ENCODE data around the gene PARD3.

Gene PARD3

DNA sequence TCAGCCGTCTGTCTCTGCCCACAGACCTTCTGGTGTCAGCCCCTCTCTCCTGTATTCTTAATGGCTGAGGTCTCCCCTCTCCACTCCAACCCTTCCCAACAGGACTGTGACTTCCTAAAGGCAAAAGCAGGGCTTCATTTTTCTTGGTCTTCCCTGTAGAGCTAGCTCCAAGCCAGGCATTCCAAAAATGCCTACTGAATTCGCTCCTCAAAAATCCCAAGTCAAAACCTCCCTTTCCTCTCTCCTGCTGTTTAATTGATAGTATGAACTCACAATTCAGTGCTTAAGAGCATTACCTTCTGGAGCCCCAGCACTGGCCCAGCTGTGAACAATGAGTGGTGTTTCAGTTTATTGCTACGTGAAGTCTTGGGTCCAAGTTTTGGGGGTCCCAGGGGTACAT is 628.4 kb downstream of the PARD3 start:
- TF ChIP-seq, protein P1, sequence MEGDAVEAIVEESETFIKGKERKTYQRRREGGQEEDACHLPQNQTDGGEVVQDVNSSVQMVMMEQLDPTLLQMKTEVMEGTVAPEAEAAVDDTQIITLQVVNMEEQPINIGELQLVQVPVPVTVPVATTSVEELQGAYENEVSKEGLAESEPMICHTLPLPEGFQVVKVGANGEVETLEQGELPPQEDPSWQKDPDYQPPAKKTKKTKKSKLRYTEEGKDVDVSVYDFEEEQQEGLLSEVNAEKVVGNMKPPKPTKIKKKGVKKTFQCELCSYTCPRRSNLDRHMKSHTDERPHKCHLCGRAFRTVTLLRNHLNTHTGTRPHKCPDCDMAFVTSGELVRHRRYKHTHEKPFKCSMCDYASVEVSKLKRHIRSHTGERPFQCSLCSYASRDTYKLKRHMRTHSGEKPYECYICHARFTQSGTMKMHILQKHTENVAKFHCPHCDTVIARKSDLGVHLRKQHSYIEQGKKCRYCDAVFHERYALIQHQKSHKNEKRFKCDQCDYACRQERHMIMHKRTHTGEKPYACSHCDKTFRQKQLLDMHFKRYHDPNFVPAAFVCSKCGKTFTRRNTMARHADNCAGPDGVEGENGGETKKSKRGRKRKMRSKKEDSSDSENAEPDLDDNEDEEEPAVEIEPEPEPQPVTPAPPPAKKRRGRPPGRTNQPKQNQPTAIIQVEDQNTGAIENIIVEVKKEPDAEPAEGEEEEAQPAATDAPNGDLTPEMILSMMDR (IDR thresholded peaks at IDR 0.05; ENCODE audit: low read depth, low read length), result no peak
- no peaks in the 10 kb centered on the region for H3K27me3 ChIP-seq (ENCODE audit: insufficient read depth, low read depth, severe bottlenecking)
- no peak for DNase-seq
- no peak overlapping the region for H3K4me3 ChIP-seq (ENCODE audit: low read depth, low read length)
- no peaks in the 10 kb centered on the region for H3K36me3 ChIP-seq
- no peak overlapping the region for H3K27ac ChIP-seq
- H3K9me3 ChIP-seq (ENCODE audit: severe bottlenecking), result no peaks in the 10 kb centered on the region

DNA sequence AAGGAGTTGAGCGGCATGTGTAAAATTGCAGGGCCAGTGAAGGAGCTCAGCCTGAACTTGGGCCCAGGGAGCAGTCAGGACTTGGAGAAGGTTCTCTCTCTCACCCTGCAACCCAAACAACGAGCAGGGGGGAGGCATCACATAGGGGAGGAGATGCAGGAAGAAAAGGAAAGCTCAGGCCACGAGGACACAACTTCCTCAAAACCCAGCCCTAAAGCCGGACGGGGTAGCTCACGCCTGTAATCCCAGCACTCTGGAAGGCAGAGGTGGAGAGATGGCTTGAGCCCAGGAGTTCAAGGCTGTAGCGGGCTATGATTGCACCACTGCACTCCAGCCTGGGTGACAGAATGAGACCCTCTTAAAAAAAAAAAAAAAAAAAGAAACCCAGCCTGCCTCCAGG is 629.1 kb downstream of the PARD3 start:
- Histone ChIP-seq H3K9me3 (ENCODE audit: severe bottlenecking) (no peaks in the 10 kb centered on the region), H3K27ac (no peak overlapping the region), H3K36me3 (no peaks in the 10 kb centered on the region), H3K27me3 (ENCODE audit: insufficient read depth, low read depth, severe bottlenecking) (no peaks in the 10 kb centered on the region), H3K4me3 (ENCODE audit: low read depth, low read length) (no peak overlapping the region)
- no peak for DNase-seq
- TF ChIP-seq, protein P1 (IDR thresholded peaks at IDR 0.05; ENCODE audit: low read depth, low read length), result no peak

DNA sequence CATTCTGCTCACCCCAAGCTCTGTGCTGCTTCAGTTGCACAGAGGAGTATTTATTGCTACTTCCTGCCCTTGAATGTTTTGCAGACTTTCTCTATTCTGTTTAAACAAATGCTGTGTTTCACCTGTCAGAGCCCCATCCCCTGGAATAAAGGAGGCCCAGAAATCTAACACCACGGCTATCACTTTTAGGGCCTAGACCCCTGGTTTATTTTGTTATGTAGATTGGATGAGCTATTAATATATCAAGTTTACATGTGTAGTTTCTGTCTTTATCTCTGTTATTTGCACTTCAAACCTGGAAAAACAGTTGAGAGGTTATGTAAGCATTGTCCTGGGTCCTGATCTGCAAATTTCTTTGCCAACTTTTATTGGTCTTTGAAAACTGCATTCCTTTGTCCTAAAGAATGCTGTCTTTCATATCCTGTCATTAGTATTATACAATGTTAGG is 630.1 kb downstream of the PARD3 start:
- DNase-seq, result no peak
- TF ChIP-seq, protein P1 (IDR thresholded peaks at IDR 0.05; ENCODE audit: low read depth, low read length), result no peak
- H3K36me3 ChIP-seq, result no peaks in the 10 kb centered on the region

DNA sequence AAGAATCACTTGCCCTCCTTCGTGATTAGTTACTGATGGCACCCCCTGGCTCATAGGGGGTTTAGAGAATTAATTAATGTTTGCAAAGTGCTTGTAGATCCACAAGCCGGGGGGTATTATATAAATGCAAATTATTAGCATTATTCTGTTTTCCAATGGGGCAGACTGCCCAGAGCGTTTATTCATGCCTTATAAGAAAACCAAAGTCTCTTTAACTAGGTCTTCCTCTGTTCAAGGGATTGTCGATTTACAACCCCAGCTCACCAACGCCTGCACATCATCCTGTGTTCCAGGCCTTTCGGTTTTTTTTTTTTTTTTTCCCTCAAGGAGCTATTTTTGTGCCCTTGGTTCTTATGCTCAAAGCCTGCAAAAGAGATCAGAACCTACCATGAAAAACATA is 630.7 kb downstream of the PARD3 start:
- no peaks in the 10 kb centered on the region for H3K36me3 ChIP-seq
- H3K4me3 ChIP-seq (ENCODE audit: low read depth, low read length), result no peak overlapping the region
- TF ChIP-seq, protein P1 (IDR thresholded peaks at IDR 0.05; ENCODE audit: low read depth, low read length), result no peak
- no peak overlapping the region for H3K27ac ChIP-seq
- no peak for DNase-seq
- no peaks in the 10 kb centered on the region for H3K27me3 ChIP-seq (ENCODE audit: insufficient read depth, low read depth, severe bottlenecking)
- no peaks in the 10 kb centered on the region for H3K9me3 ChIP-seq (ENCODE audit: severe bottlenecking)

More for the DNA sequence above, 630.1 kb downstream of the PARD3 start:
- no peaks in the 10 kb centered on the region for H3K9me3 ChIP-seq (ENCODE audit: severe bottlenecking)
- H3K4me3 ChIP-seq (ENCODE audit: low read depth, low read length), result no peak overlapping the region
- no peaks in the 10 kb centered on the region for H3K27me3 ChIP-seq (ENCODE audit: insufficient read depth, low read depth, severe bottlenecking)
- no peak overlapping the region for H3K27ac ChIP-seq

DNA sequence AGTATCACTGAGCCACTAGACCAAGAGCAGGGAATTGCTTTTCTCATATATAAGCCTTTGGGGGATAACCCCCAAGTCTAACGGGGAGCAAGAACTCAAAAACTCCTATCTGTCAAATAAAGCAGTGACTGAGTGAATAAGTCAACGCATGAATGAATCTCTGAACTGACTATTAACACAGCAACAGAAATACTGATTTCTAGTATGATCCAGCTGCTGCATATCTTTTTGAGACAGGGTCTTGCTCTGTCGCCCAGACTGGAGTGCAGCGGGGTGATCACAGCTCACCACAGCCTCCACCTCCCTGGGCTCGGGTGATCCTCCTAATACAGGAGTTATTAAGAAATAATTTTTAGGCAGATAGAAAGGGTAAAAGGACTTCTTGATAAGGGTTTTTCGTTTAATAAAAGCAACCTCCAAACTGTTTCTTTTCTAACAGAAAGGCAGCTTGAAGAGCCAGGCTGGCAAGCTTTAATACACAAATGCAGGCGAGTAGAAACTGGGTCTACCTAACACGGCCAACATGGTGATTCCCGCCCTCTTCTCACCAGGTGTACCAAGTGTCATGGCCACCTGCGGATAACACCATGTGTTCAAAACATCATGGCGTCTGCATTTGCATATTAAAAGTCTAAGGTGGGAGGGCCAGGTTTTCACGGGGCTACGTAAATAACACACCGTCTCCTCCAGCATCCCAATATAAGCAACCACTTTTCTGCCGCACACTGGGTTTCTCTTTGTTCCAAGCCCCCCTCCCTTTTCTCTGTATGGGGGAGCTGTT is 631.9 kb downstream of the PARD3 start:
- Histone ChIP-seq H3K27ac (no peak overlapping the region), H3K36me3 (no peaks in the 10 kb centered on the region), H3K4me3 (ENCODE audit: low read depth, low read length) (no peak overlapping the region), H3K27me3 (ENCODE audit: insufficient read depth, low read depth, severe bottlenecking) (no peaks in the 10 kb centered on the region), H3K9me3 (ENCODE audit: severe bottlenecking) (no peaks in the 10 kb centered on the region)
- DNase-seq, result no peak
- TF ChIP-seq, protein P1 (IDR thresholded peaks at IDR 0.05; ENCODE audit: low read depth, low read length), result no peak

Measured in WERI-Rb-1 (cell line).